H1 (cell line): Measurements from ENCODE around the gene TMEM176B. TPM values are rescaled to one million over a fixed set of nuclear protein-coding genes. Genes with fewer than 3 reads are reported as not detected.

Experiments
- BRCA1 ChIP-seq: IDR thresholded peaks from 2 replicates; pipeline ENCODE4 v1.6.1; 2012; ENCODE audit warnings: low read depth, low read length, improper control_type of control experiment
- CEBPB ChIP-seq: IDR thresholded peaks from 2 replicates; pipeline ENCODE4 v1.6.1; 2012; ENCODE audit warnings: low read depth, low read length
- CTBP2 ChIP-seq: IDR thresholded peaks from 2 replicates; pipeline ENCODE4 v1.7.0; 2011; ENCODE audit warnings: borderline replicate concordance, mild to moderate bottlenecking, moderate library complexity, mixed read lengths, low read length; ENCODE audit not compliant: insufficient read depth, insufficient read length
- GTF2F1 ChIP-seq: IDR thresholded peaks from 2 replicates; pipeline ENCODE4 v1.6.1; 2012; ENCODE audit warnings: low read depth, low read length, improper control_type of control experiment, borderline replicate concordance
- JUN ChIP-seq: IDR thresholded peaks from 2 replicates; pipeline ENCODE4 v1.6.1; 2011; ENCODE audit warnings: low read depth, mild to moderate bottlenecking, improper control_type of control experiment, low read length
- PHF8 ChIP-seq: fragments of 200-600 bp; sonication (generic); conservative IDR thresholded peaks from 2 replicates; pipeline ENCODE4 v1.7.1; 2012; ENCODE audit warnings: low read depth, mild to moderate bottlenecking, inconsistent platforms, low read length, moderate library complexity
- polyA plus RNA-seq, 7 experiments: library from polyadenylated mRNA; depleted of rRNA in 3 of 7; stranded (reverse) in 5 of 7; unstranded in 2 of 7; fragments of >200 nt in 5 of 7; fragments of 200-250 nt in 2 of 7; gene quantifications; 1 replicate in 5 of 7; 2 replicates in 1 of 7; 4 replicates in 1 of 7; pipeline versions ENCODE4 v1.2.1 to v1.2.3, GENCODE V29; 2011 to 2013; ENCODE audit warnings: missing spikeins in 2 of 7, mixed read lengths in 2 of 7
- total RNA-seq: library from RNA; stranded (reverse); fragmentation: NEBNext Ultra II Directional; extraction: Animal tissue kit (Norgen Biotek cat#: 25700); gene quantifications from 2 replicates; pipeline ENCODE4 v1.2.1, GENCODE V29; 2021
- TF ChIP-seq, protein P1 (sequence below): IDR thresholded peaks from 2 replicates; pipeline ENCODE4 v1.6.1; 2011; ENCODE audit warnings: low read length, improper control_type of control experiment

TMEM176B gene
- total and polyA plus RNA-seq, 2 of the 8 experiments (the other 6 are each of a cell fraction or from before 2014, with no cell fraction given) = 1.2 to 2.1 TPM

DNA sequence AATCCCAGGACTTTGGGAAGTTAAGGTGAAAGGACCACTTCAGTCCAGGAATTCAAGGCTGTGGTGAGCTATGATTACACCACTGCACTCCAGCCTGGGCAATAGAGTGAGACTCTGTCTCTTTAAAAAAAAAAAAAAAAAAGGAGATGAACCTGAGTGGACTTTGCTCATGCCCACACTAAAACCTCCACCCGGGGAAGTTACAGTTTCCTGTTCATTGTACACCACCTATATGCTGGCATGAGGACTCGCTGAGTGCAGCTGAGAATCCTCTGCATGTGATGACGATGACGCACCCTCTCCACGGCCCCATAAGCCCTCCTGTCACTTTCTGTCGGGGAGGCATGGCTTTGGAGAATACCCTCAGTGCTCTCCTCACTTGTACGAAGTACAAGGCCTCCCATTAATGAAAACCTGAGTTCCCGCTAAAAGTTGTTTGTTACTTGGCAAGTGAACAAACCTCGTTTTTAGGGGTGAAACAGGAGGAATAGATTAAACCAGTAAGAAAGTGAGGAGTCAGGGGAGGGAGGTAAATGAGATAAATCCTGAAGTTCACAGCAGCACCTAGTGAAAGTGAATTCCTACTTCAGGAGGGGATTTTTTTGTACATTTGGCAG lies 15.9 kb downstream of the TMEM176B start (continued):
- TF ChIP-seq CEBPB = no peak
- TF ChIP-seq, protein P1, sequence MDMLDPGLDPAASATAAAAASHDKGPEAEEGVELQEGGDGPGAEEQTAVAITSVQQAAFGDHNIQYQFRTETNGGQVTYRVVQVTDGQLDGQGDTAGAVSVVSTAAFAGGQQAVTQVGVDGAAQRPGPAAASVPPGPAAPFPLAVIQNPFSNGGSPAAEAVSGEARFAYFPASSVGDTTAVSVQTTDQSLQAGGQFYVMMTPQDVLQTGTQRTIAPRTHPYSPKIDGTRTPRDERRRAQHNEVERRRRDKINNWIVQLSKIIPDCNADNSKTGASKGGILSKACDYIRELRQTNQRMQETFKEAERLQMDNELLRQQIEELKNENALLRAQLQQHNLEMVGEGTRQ = no peak
- no peak for TF ChIP-seq CTBP2
- TF ChIP-seq JUN = no peak
- no peak for TF ChIP-seq BRCA1
- no peak for TF ChIP-seq PHF8
- no peak for TF ChIP-seq GTF2F1
